Measurements from ENCODE around the gene RNF144B.
"Not testable (repeated sequence)": the region's sequence is repeated elsewhere in the genome, so short reads cannot be mapped to it uniquely, and the experiment has no call there.

DNA sequence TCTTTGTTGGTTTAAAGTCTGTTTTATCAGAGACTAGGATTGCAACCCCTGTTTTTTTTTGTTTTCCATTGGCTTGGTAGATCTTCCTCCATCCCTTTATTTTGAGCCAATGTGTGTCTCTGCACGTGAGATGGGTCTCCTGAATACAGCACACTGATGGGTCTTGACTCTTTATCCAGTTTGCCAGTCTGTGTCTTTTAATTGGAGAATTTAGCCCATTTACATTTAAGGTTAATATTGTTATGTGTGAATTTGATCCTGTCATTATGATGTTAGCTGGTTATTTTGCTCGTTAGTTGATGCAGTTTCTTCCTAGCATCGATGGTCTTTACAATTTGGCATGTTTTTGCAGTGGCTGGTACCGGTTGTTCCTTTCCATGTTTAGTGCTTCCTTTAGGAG is 29.6 kb upstream of the RNF144B start:
- TF ChIP-seq, protein P1, sequence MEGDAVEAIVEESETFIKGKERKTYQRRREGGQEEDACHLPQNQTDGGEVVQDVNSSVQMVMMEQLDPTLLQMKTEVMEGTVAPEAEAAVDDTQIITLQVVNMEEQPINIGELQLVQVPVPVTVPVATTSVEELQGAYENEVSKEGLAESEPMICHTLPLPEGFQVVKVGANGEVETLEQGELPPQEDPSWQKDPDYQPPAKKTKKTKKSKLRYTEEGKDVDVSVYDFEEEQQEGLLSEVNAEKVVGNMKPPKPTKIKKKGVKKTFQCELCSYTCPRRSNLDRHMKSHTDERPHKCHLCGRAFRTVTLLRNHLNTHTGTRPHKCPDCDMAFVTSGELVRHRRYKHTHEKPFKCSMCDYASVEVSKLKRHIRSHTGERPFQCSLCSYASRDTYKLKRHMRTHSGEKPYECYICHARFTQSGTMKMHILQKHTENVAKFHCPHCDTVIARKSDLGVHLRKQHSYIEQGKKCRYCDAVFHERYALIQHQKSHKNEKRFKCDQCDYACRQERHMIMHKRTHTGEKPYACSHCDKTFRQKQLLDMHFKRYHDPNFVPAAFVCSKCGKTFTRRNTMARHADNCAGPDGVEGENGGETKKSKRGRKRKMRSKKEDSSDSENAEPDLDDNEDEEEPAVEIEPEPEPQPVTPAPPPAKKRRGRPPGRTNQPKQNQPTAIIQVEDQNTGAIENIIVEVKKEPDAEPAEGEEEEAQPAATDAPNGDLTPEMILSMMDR (IDR thresholded peaks at IDR 0.05): not testable (repeated sequence)
- not testable (repeated sequence) for TF ChIP-seq POLR2A (IDR thresholded peaks at IDR 0.05)
